GM18870 (cell line): ENCODE results near the gene MRPS34.

Experiments used
- ATAC-seq: cut with Tn5 transposase; IDR thresholded peaks from one replicate; pipeline ENCODE4 v1.9.1; 2021; ENCODE audit warnings: moderate library complexity; ENCODE audit not compliant: unreplicated experiment

MRPS34 gene

GRCh38 chr16:1782408-1783264, 9.7 kb upstream of the MRPS34 start, which contains the start of the genes NUBP2 and SPSB3:
NUBP2 (plus strand) TSS chr16:1782960; CDS start chr16:1783021, 61 bp downstream.
SPSB3 (minus strand) TSS chr16:1782571; CDS start chr16:1781483, 1,088 bp downstream.
- peak; percentile 83 for ATAC-seq

DNA sequence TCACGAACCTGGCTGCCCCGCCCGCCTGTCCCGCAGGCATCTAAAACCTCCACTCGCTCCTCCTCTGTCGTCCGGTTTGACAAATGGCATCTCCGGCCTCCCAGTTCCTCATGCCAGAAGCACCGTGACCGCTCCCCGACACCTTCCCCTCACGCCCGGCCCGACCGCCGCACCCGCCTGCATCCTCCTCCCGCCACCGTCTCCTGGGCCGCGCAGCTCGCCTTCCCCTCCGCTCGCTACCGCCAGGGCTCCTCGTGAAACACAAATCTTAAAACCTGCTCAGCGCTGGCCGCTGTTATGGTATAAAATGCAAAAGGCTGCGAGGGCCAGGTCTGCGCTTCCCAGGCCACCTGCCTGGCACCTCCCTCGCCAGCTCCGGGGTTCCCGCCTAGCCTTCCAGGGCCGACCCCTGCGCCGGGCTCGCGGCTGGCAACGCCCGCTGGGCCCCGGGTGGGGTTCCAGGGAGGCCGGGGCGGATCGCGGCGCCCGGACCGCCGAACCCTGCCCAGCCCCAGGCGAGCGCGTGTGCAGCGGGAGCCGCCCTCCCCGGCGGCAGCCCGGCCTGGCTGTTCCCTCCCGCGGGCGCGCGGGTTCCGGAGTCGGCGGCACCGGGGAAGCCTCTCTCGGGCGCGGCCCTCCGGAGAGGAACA, 8.9 kb upstream of the MRPS34 start:
- no peak for ATAC-seq

DNA sequence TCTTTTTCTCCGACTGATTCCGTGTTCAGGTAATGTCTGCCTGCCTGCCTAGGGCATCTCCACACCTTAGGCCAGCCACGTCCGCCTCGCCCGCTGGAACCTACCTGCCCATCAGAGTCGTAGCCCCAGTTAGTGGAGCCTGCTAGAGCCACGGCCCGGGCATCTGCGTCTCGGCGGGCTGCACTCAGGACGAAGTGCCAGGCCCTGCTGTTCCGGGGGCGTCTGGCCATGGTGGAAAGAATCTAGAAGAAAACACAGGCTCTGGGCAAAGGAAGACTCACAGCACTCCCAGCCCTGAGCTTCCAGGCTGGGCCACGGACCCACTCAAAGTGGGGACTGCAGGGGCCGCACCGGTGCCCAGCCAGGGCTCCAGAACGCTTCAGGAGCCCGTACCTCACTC, 8.3 kb upstream of the MRPS34 start:
- no peak for ATAC-seq

DNA sequence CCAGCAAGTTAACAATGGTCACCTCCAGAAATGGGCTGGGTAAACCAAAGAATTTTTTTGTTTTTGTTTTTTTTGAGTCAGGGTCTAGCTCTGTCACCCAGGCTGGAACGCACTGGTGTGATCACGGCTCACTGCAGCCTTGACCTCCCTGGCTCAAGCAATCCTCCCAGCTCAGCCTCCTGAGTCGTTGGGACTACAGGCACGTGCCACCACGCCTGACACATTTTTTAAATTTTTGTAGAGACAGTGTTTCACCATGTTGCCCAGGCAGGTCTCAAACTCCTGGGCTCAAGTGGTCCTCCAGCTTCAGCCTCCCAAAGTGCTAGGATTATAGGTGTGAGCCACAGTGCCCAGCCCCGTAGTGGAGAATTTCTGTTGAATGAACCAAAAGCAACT, 7.7 kb upstream of the MRPS34 start:
- no peak for ATAC-seq

GRCh38 chr16:1779741-1780676, 7.1 kb upstream of the MRPS34 start:
- no peak for ATAC-seq

DNA sequence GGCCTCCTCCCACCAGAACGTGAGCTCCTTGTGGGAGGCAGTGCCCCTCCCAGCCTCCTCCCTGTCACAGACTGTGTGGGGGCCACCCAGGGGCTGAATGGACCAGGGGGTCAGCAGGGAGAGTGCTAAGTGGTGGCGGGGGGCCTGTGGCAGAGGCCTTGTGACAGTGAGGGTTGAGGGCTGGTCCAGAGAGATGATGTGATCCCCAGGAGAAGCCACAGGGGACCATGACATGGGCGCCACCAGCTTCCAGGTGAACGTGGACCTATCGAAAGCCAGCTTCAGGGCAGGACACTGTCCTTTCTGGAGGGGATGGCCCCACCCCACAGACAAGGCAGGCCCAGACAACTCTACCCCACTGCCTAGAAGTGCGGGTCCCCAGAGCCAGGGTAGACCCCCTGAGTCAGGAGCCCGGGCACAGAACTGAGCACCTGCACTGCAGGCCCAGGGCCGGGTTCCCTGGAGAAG, 6.3 kb upstream of the MRPS34 start:
- ATAC-seq, result no peak

DNA sequence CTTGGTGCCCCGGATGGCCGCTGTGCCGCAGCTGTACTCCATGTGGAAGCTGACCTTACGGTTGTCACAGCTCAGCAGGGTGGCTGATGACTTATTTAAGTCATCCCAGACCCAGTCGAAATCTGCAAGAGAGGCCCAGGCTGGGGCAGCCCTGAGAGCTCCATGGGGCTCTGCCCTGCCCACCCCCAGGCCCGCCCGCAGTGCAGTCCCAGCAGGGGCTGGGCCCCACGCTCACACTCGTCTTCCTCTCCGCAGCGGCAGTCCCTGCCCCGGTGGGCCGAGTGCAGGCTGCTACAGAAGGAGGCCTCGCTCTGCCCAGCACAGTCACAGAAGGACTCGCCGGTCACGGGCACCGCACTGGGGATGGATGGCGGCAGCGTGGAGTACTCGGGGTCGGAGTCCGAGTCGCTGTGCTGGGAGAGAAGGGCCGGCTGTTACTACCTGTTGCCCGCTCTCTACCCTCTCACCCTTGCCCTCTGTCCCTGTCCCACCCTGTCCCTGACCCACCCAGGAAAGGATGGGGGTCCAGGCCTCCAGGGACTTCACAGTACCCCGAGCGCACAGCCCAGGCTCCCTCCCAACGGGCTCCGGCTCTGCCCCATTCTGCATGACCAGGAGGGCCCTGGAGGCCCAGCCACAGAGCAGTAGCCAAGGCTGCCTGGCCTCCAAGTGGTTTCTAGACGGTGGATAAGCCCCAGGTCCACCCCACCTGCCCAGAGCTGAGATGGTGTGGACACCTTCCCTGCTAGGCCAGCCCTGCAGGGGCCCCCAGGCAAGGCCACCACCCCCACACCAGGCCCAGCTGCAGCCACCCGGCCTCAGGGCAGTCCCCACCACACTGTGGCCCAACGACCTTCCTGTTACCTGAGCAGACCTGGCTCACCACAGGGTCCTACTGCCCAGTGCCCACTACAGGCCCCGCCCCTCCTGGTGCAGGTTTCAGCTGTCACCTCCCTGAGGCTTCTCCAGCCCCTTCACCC, 5.6 kb upstream of the MRPS34 start:
- ATAC-seq, result no peak

DNA sequence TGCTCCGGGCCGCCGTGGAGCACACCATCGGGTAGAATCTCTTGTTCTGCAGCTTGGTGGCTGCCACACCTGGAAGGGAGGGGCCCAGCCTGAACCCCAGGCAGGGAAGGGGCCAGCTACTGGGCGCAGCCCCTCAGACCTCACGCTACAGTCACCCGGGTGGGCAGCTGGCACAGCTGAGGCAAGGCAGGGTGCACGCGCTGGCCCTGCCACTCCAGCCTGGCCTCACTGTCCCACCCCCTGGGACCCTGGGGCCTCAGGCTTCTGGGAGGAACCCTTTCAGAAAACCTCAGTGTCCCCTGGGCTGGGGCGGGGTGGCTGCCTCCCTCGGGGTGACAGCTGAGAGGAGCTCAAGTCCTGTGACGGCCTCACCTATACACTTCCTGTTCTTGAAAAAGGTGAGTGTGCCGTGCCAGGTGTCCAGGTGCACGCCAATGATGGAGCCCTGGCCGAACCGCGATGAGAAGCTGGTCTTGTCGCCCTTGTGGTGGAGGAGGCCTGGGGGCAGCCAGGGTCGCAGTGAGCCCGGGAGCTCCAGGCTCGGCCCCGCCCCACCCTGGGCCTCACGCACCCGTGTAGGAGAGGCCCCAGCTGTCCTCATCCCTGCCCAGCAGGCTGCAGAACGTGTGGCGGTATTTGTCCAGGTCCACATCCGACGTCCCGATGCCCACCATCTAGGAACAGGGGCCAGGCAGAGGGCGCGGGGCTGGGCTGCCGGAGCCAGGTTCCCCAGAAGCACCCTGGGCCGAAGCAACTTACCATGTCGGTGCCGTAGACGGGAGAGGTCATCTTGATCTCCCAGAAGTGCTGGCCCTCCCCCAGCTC, 4.7 kb upstream of the MRPS34 start:
- no peak for ATAC-seq

- ATAC-seq, result no peak
Observed at GRCh38 chr16:1776991-1777374, 4.0 kb upstream of the MRPS34 start.

GRCh38 chr16:1776672-1776955, 3.7 kb upstream of the MRPS34 start:
- no peak for ATAC-seq

- no peak for ATAC-seq
Observed at GRCh38 chr16:1775846-1776671, 3.1 kb upstream of the MRPS34 start.

DNA sequence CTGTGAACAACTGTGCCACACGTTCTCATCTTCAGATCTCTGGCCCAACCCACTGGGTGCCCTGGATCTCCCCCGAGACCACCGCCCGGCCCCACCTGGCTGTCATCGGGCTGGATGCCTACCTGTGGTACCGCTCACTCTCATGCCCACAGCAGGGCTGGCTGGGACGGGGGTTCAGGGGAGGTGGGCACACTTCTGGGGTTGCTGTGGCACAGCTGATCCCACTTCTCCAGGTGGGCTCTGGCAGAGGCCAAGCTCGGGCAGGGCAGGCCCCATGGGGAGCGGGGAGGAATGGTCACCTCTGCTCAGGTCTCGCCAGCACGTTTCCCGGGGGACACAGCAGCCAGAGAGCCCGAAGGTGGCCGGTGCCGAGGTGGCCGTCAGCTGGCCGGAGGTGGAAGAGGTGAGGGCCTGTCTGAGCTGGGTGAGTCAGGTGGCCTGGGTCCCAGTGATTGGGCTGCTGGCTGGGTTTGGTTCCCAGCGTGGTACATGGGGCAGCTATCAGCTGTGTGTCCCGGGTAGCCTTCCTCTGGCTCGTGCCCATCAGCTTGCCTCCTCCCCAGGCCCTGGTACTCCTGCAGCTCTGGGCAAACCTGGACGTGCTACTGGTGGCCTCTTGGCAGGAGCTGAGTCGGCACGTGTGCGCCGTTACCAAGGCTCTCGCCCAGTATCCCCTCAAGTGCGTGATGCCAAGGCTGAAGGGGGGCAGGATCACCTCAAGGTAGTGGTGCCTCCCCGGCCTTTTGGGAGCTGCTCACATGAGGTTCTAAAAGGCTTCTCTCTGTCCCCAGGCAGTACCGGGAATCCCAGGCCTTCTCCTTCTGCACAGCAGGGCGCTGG, 2.3 kb upstream of the MRPS34 start:
- no peak for ATAC-seq

DNA sequence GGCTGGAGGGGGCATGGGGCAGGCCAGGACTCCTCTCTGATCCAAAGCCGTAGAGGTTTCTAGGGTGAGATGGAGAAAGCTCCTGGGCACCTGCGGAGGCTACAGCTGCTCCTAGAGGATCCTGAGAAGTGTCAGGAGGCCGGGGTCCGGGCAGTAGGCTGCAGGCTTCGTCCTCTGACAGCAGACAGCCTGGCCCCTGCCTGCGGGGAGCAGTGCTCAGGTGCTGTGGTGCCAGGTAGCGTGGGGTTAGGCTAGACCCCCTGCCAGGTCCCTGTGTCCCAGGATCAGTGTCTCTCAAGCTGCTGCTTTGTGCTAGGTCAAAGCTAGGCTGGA, 1.5 kb upstream of the MRPS34 start:
- ATAC-seq, result no peak

DNA sequence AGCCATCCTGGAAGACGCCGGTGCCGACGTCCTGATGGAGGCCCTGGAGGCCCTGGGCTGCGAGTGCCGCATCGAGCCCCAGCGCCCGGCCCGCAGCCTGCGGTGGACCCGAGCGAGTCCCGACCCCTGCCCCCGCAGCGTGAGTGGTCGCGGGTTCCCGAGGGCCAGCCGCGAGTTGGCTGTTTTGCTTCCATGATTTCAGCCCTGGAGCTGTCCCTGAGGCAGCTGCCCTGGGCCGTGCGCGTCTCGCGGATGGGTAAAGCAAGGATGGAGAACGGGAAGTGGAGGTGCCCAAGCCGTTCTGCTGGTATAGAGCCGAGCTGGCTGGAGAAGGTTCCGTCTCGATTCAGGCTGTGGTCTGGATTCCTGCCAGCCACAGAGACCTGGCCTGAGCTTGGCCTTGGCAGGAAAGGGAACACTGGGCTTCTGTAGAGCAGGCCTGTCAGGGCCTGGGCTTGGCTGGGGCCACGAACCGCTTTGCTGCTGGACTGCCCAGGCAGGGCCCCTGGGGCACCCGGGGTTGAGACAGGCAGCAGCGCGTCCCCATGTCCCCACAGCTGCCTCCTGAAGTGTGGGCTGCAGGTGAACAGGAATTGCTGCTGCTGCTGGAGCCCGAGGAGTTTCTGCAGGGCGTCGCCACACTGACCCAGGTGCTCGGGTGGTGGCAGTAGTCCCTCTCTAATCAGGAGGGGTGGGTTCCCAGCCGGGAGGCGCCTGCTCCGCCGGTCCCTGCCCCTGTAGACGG, 941 bp upstream of the MRPS34 start:
- no peak for ATAC-seq

DNA sequence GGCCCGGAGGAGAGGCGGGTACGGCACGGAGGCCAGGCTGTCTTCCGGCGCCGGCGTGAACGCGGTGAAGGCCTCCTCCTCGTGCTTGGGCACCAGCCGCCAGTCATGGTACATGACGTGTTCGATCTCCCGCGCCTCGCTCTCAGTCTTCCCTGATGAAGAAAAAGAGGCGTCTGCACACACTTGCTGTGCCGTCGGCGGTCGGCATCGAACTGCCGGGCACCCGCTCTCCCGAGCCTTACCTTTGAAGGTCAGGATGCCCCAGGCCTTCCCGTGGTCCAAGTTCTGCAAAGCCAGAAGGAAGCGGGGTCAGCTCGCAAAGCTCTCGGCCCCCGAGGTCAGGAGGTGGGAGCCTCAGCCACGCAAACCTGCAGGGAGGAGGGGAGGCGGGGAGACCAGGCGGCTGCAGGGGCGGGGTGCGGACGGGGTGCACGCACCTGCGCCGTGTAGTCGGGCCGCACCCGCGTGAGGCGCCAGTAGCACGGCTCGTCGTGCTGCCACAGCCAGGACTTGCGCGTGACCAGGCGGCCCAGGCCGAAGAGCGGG, 499 bp downstream of the MRPS34 start, which contains the start of gene EME2:
Gene EME2, plus strand, starts transcription at position 449 of the 546 bp plus-strand sequence. CDS start 418 bp downstream, outside the sequence.
- ATAC-seq, result peak; percentile 6

- no peak for ATAC-seq
Observed at GRCh38 chr16:1771864-1772361, 1.0 kb downstream of the MRPS34 start.
